Liver (tissue), 3 donors: ENCODE results near the gene MXD3.

Experiments used
- CTCF ChIP-seq: fragments of 150-350 bp; IDR thresholded peaks from 2 replicates; pipeline ENCODE4 v1.5.1; 2017; ENCODE audit warnings: improper control_type of control experiment, low read depth, low read length; ENCODE audit not compliant: missing input control
- SP1 ChIP-seq: IDR thresholded peaks from 2 replicates; pipeline ENCODE4 v1.6.1; 2018; ENCODE audit warnings: antibody characterized with exemption, mild to moderate bottlenecking
- TF ChIP-seq, protein P1 (sequence below): IDR thresholded peaks from 2 replicates; pipeline ENCODE4 v1.6.1; 2016; ENCODE audit warnings: antibody characterized with exemption
- donor health status: healthy.
- donor health status: healthy.

DNA sequence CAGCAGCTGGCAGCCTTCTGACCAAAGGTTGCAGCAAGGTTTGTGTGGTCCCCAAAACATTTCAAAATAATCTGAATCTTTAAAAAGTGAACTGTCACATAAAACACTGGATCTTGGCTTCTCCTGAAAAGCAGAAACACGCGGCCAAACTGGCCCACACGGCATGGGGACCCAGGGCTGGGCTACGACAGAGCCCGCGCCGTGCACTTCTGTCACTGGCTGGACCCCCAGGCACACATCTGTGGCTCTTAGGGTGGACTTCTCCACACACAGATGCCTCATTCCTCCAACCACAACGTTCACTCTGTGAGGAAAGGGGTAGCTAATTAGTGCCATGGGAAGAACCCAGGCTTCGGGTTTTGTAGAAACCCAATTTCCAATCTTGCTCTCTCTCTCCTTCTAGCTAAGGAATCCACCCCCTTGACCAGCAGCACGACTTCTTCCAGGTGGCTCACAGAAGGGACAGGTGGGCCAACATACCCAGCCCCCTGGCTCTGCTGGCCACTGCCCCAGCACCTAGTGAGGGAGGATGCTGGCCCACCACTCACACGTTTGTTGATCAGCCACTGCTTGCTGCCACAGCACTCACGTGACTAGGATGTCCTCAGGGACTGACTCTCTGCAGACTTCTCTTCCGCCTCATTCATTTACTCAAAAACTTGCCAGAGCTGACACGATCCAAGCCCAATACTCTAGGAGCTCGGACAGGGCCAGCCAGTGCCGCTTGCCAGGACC is 21.9 kb upstream of the MXD3 start:
- TF ChIP-seq SP1 (no peak), CTCF (no peak)
- TF ChIP-seq, protein P1, sequence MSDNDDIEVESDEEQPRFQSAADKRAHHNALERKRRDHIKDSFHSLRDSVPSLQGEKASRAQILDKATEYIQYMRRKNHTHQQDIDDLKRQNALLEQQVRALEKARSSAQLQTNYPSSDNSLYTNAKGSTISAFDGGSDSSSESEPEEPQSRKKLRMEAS: no peak
